ENCODE data around the gene STK32B. TPM values are rescaled to one million over a fixed set of nuclear protein-coding genes. Genes with fewer than 3 reads are reported as not detected.

STK32B gene
- total RNA-seq, 1 donor from 2014 or later, result not detected

DNA sequence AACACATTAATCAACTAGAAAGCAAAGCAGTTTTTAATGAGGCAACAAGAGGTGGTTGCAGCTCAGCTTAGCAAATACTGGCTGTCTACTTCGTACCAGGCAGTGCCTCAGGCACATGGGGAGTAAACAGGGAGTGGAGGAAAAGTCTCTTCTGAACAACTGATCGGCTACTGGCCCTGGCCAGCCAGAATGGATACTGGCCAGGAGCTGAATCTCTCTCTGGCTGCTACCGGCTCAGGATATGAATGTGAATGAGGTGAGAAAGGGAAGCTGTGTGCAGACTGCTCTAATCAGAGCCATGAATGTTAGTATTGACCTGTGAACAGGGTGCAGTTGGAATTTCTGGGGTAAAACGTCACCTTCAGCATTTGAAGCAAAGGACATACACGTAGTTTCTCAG is 77.3 kb downstream of the STK32B start:
- intact Hi-C loops (cut with micrococcal nuclease), result no loop called here
- no peak for DNase-seq
- Mint-ChIP-seq H3K36me3 (ENCODE audit: low read depth) (no peaks in the 10 kb centered on the region), H3K4me3 (no peak overlapping the region), H3K4me1 (no peaks in the 10 kb centered on the region), H3K9me3 (no peaks in the 10 kb centered on the region), H3K27ac (no peak overlapping the region), H3K27me3 (no peaks in the 10 kb centered on the region)

DNA sequence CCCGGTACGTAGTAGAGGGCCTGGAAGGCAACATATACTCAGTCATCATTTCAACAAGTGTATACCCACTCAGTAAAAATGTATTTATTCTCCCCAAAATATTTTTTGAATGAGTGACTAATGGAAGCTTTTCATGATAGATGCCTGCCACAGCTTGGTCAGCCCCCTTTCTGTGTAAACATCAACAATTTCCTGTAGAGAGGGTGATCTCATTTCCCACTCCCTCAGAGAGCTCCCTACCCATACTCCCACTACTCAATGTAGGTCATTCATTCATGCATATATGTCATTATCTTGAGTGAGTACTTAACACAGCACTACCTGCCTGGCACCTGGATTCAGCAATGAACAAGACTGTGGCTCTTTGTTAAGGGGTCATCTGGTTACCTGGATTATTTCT is 81.9 kb downstream of the STK32B start:
- Mint-ChIP-seq H3K27me3 (no peaks in the 10 kb centered on the region), H3K36me3 (ENCODE audit: low read depth) (no peaks in the 10 kb centered on the region), H3K27ac (no peak overlapping the region), H3K4me3 (no peak overlapping the region), H3K9me3 (no peaks in the 10 kb centered on the region), H3K4me1 (no peaks in the 10 kb centered on the region)
- intact Hi-C loops (cut with micrococcal nuclease), result no loop called here
- peak; percentile 13 for DNase-seq

DNA sequence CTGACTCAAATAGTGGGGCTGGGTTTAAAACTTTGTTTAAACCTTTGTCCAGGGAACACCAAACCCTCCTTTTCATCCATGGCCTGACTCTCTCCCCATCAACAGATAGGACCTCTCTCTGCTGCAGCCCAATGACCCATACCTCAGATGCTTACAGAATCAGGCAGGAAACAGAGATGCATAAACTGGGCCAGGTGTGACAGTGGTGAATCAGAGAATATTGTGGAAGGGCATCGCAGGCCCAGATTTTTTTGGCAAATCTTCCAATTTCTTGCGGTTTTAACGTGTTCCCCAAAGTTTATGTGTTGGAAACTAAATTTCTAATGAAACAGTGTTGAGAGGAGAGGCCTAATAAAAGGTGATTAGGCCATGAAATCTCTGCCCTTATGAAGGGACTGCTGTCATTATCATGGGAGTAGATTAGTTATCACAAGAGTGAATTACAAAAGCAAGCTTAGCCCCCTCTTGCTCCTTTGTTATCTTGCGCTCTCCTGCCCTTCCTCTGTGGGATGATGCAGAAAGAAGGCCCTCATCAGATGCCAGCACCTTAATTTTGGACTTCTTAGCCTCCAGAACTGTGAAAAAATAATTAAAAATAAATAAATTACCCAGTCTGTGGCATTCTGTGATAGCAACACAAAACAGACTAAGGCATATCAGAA is 82.8 kb downstream of the STK32B start:
- no peaks in the 10 kb centered on the region for H3K4me1 Mint-ChIP-seq
- no peaks in the 10 kb centered on the region for H3K27me3 Mint-ChIP-seq
- intact Hi-C loops (cut with micrococcal nuclease), result no loop called here
- no peak overlapping the region for H3K27ac Mint-ChIP-seq
- no peaks in the 10 kb centered on the region for H3K36me3 Mint-ChIP-seq (ENCODE audit: low read depth)
- H3K4me3 Mint-ChIP-seq, result no peak overlapping the region
- DNase-seq, result peak; percentile 14
- no peaks in the 10 kb centered on the region for H3K9me3 Mint-ChIP-seq

DNA sequence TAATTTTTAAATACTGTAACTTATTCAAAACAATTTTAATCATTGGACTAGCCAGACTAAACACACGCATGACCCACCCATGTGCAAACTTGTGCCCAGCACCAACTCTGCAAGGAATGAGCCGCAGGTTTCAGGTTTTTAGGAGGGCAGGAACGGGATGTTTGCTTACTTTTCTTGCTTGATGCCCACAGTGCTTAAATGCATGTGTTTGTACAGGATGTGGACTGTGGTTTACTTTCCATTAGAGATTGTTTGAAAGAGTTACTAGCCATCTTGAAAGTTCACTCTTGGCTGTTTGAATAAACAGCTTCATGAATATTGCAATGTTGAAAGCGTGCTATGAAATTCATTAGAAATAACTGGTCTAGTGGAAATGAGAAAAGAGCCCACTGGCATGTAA is 83.3 kb downstream of the STK32B start:
- Mint-ChIP-seq H3K4me1 (no peaks in the 10 kb centered on the region), H3K27me3 (no peaks in the 10 kb centered on the region)
- peak; percentile 8 for DNase-seq

DNA sequence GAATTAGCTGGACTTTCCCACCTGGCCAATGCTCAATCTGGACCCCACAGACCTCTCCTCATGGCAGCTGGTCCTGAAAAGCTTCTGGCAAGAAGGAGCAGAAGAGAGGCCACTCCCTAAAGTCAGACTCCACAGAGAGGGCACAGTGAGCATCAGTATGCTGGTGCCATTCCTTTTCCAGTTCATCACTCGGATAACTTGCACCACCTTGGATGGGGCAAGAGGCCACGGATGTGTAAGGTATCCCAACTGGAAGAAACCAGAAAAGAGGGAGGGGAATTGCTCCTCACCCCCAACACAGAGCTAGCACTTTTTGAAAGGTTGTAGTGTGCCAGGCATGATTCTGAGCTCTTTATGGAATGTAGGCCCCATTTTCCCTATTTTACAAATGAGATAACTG is 85.9 kb downstream of the STK32B start:
- Mint-ChIP-seq H3K27ac (no peak overlapping the region), H3K36me3 (ENCODE audit: low read depth) (no peaks in the 10 kb centered on the region), H3K4me1 (no peaks in the 10 kb centered on the region), H3K27me3 (no peaks in the 10 kb centered on the region), H3K4me3 (no peak overlapping the region), H3K9me3 (no peaks in the 10 kb centered on the region)
- no peak for DNase-seq
- intact Hi-C loops (cut with micrococcal nuclease), result no loop called here

More for the DNA sequence above, 83.3 kb downstream of the STK32B start:
- no peak overlapping the region for H3K27ac Mint-ChIP-seq
- no peaks in the 10 kb centered on the region for H3K36me3 Mint-ChIP-seq (ENCODE audit: low read depth)
- H3K9me3 Mint-ChIP-seq, result no peaks in the 10 kb centered on the region
- H3K4me3 Mint-ChIP-seq, result no peak overlapping the region
- intact Hi-C loops (cut with micrococcal nuclease), result no loop called here

DNA sequence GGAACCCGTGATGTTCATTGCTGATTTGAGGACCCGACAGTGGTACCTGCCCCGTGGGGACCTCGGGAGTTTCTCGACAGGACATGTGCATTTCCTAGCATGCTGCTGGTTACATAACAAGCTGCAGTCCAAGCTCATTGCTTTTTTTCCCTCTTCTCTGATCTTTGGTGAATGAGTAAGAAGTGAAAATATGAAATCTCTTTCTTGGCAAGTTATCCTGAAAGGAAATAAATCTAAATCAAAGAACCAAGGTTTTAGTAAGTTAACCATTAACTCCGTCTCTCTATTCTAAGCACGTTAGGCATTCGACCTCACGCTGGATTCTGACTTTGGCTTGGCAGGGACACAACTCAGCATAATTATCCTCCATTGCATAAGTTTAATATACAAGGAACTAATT is 86.6 kb downstream of the STK32B start:
- intact Hi-C loops (cut with micrococcal nuclease), result no loop called here
- DNase-seq, result no peak
- no peaks in the 10 kb centered on the region for H3K27me3 Mint-ChIP-seq
- H3K4me1 Mint-ChIP-seq, result no peaks in the 10 kb centered on the region
- no peaks in the 10 kb centered on the region for H3K9me3 Mint-ChIP-seq
- H3K36me3 Mint-ChIP-seq (ENCODE audit: low read depth), result no peaks in the 10 kb centered on the region
- no peak overlapping the region for H3K27ac Mint-ChIP-seq
- no peak overlapping the region for H3K4me3 Mint-ChIP-seq

DNA sequence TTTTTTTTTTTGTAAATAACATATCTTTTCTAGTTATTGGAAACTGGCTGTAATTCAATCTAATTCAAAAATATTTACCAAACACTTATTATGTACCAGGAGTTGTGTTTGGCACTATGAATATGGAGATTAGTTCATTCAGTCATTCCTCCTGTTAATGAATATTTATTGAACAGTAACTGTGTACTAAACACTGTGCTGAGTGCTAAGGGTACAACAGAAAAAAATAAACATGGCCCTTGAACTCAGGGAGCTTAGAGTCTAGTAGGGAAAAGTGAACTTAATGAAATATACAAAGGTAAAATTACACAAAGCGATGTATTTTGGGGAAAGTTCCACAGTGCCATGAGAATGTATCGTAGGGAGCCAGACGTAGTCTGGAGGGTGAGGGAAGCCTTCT is 87.1 kb downstream of the STK32B start:
- Mint-ChIP-seq H3K4me3 (no peak overlapping the region), H3K27me3 (no peaks in the 10 kb centered on the region), H3K4me1 (no peaks in the 10 kb centered on the region), H3K9me3 (no peaks in the 10 kb centered on the region), H3K36me3 (ENCODE audit: low read depth) (no peaks in the 10 kb centered on the region), H3K27ac (no peak overlapping the region)
- no peak for DNase-seq
- intact Hi-C loops (cut with micrococcal nuclease), result no loop called here

DNA sequence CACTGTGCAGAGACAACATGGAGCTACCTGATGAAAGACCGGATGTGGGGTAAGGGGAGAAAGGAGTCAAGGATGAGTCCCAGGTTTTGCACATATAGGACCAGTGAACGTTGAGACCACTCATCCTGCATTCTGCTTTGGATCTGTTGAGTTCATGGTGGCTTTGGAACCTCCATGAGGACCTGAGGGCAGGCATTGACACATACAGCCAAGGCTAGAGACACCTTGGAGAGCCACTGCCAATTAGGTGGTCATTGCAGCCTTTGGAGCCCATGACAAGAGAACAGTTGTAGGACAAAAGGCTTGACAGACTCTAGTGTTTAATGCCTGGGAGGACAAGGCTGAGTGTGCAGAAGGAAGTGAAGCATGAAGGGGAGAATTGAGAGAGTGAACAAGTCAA is 87.9 kb downstream of the STK32B start:
- no peak for DNase-seq
- H3K36me3 Mint-ChIP-seq (ENCODE audit: low read depth), result no peaks in the 10 kb centered on the region
- H3K4me3 Mint-ChIP-seq, result no peak overlapping the region
- no peak overlapping the region for H3K27ac Mint-ChIP-seq
- intact Hi-C loops (cut with micrococcal nuclease), result no loop called here
- no peaks in the 10 kb centered on the region for H3K27me3 Mint-ChIP-seq
- no peaks in the 10 kb centered on the region for H3K4me1 Mint-ChIP-seq
- no peaks in the 10 kb centered on the region for H3K9me3 Mint-ChIP-seq

DNA sequence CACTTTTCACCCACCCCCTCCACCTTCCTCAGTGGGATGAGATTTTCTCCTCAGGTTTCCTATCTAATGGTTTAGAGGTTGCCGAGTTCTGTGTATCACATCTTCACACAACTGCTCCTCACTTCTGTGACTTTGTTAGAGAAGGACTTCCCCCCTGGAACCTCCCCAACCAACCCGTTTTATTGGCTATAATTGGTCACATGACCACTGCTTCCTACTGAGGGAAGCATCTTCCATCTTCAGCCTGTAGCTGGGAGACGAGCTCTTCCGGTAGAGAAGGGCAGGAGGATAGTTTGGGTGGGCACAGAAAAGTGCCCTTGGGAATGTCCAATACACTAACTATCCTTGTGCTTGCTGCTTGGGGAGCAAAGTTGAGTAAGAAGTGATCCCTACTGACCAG is 90.5 kb downstream of the STK32B start:
- no peak overlapping the region for H3K27ac Mint-ChIP-seq
- H3K27me3 Mint-ChIP-seq, result no peaks in the 10 kb centered on the region
- no peaks in the 10 kb centered on the region for H3K36me3 Mint-ChIP-seq (ENCODE audit: low read depth)
- H3K4me3 Mint-ChIP-seq, result no peak overlapping the region
- intact Hi-C loops (cut with micrococcal nuclease), result no loop called here
- no peaks in the 10 kb centered on the region for H3K9me3 Mint-ChIP-seq
- DNase-seq, result no peak
- no peaks in the 10 kb centered on the region for H3K4me1 Mint-ChIP-seq

DNA sequence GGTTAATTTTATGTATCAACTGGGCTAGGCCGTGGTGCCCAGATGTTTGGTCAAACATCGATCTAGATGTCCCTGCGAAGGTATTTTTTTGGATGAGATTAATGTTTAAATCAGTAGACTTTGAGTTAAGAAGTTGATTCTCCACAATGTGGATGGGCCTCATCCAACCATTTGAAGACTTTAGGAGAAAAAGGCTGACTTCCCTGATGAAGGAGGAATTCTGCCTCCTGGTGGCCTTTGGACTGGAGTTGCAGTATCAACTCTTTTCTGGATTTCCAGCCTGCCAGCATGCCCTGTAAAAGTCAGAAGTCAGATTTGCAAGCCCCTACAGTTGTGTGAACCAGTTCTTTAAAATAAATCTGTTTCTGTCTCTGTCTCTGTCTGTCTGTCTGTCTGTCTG is 91.4 kb downstream of the STK32B start:
- intact Hi-C loops (cut with micrococcal nuclease), result no loop called here
- H3K4me3 Mint-ChIP-seq, result no peak overlapping the region
- no peaks in the 10 kb centered on the region for H3K27me3 Mint-ChIP-seq
- no peak overlapping the region for H3K27ac Mint-ChIP-seq
- no peaks in the 10 kb centered on the region for H3K9me3 Mint-ChIP-seq
- H3K36me3 Mint-ChIP-seq (ENCODE audit: low read depth), result no peaks in the 10 kb centered on the region
- no peak for DNase-seq
- no peaks in the 10 kb centered on the region for H3K4me1 Mint-ChIP-seq

DNA sequence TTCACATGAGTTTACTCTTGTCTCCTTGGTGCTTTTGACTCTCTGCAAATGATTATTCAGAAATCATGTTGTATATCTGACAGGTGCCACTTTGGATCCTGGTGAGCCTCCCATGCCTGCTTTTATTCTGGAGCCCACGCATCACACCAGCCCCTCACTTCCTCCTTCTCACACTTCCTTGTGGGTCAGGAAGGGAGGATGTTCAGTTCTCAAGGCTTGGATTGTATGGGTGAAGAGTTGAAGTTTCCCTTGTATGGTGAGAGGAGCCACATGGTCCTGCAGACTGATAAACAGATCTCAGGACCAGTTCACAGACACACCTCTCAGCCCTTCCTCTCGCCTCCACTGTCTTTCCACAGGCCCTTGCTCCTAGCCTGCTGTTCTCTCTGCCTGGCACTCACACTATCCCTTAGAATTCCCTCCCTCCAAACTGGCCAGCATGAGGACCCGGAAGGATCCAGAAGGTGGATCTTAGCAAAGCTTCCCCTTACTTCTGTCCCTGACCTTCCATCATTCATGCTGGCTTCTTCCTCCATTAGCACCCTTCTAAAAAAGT is 92.1 kb downstream of the STK32B start:
- Mint-ChIP-seq H3K4me1 (no peaks in the 10 kb centered on the region), H3K27ac (no peak overlapping the region), H3K4me3 (no peak overlapping the region), H3K27me3 (no peaks in the 10 kb centered on the region), H3K36me3 (ENCODE audit: low read depth) (no peaks in the 10 kb centered on the region), H3K9me3 (no peaks in the 10 kb centered on the region)
- no peak for DNase-seq
- intact Hi-C loops (cut with micrococcal nuclease), result no loop called here

DNA sequence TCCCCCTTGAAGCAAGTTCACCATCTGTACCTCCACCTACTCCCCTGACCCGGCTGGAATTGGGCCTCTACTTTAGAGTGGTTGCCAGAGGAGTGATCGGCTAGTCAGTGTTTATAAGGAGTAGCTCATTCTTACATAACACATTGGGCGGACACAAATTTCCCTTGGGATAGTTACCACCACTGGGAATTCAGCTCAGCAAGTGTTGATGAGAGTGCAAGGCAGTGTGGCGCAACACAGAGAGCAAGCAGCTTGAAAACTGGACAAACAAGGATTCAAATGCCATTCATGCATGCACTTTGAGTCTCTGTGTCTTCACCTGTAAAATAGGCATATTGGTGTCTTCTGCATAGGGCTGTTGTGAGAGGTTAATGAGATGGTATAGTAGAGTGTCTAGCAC is 92.7 kb downstream of the STK32B start:
- Mint-ChIP-seq H3K4me3 (no peak overlapping the region), H3K9me3 (no peaks in the 10 kb centered on the region), H3K27me3 (no peaks in the 10 kb centered on the region), H3K4me1 (no peaks in the 10 kb centered on the region), H3K27ac (no peak overlapping the region), H3K36me3 (ENCODE audit: low read depth) (no peaks in the 10 kb centered on the region)
- DNase-seq, result no peak
- intact Hi-C loops (cut with micrococcal nuclease), result no loop called here

DNA sequence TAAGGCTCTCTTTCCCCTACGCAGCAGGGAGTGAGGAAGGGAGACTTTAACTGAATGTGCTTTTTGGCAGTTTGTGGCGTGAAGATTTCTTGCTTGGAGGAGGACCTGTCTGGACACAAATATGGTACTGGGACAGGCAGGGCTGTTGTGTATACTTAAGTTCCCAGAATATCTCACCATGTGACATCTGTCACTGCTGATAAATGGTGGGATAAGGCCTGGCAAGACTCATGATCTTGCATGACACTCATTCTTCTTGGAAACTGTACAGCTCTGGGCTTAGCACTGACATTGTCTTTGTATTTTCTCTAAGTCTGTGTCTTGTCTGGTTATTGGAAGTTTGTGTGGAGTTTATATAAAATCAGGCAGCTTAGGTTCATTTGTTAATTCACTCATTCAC is 93.1 kb downstream of the STK32B start:
- no peaks in the 10 kb centered on the region for H3K27me3 Mint-ChIP-seq
- DNase-seq, result no peak
- H3K27ac Mint-ChIP-seq, result no peak overlapping the region
- H3K36me3 Mint-ChIP-seq (ENCODE audit: low read depth), result no peaks in the 10 kb centered on the region
- no peak overlapping the region for H3K4me3 Mint-ChIP-seq
- intact Hi-C loops (cut with micrococcal nuclease), result no loop called here
- no peaks in the 10 kb centered on the region for H3K9me3 Mint-ChIP-seq
- H3K4me1 Mint-ChIP-seq, result no peaks in the 10 kb centered on the region

DNA sequence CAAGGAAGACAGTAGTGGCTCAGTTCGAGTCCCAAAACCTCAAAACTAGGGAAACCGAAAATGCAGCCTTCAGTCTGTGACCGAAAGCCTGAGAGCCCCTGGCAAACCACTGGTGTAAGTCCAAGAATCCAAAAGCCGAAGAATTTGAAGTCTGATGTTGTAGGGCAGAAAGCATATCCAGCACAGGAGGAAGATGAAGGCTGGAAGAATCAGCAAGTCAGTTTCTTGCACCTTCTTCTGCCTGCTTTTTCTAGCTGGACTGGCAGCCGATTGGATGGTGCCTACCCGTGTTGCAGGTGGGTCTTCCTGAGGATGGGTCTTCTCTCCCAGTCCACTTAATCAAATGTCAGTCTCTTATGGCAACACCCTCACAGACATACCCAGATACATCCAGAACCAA is 95.0 kb downstream of the STK32B start:
- Mint-ChIP-seq H3K27ac (no peak overlapping the region), H3K27me3 (no peaks in the 10 kb centered on the region), H3K36me3 (ENCODE audit: low read depth) (no peaks in the 10 kb centered on the region), H3K9me3 (no peaks in the 10 kb centered on the region), H3K4me3 (no peak overlapping the region), H3K4me1 (no peaks in the 10 kb centered on the region)
- intact Hi-C loops (cut with micrococcal nuclease), result no loop called here
- no peak for DNase-seq

DNA sequence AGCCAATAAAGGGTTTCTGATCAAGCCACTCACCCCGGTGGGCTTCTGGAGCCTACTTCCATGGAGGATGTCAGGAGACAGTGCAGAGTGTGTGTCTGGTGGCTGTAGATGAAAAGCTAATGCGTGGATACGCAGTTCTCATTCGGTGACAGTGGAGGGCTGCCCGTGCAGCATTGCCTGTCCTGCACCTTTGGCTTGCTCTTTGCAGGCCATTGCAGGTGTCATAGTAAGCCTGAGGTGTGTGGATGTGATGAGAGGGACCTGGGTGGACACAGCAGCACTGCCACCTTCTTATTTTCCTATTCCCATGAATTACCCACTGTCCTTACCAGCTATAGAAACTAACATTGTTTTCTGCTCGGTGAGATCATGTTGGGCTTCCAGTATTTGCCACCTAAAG is 101.2 kb downstream of the STK32B start:
- Mint-ChIP-seq H3K27me3 (no peaks in the 10 kb centered on the region), H3K4me1 (no peaks in the 10 kb centered on the region), H3K4me3 (no peak overlapping the region), H3K9me3 (no peaks in the 10 kb centered on the region), H3K27ac (no peak overlapping the region), H3K36me3 (ENCODE audit: low read depth) (no peaks in the 10 kb centered on the region)
- DNase-seq, result peak; percentile 23
- intact Hi-C loops (cut with micrococcal nuclease), result no loop called here

Data from activated CD4-positive, alpha-beta T cell treated with anti-CD3 and anti-CD28 coated beads, Interleukin-2, amount 10 ng/mL, durations not matched to agents 24 days and 14 days (primary cell).